ENCODE results near the gene OSTC. TPM values are rescaled to one million over a fixed set of nuclear protein-coding genes. Genes with fewer than 3 reads are reported as not detected.

The OSTC gene
- polyA plus RNA-seq (2012; ENCODE audit: insufficient read length, low read depth), result 127 TPM

GRCh38 chr4:108650212-108651013 lies at the start of gene OSTC:
Gene OSTC, plus strand, starts transcription at chr4:108650599. Its CDS starts 57 bp downstream, at chr4:108650656.
- no peak for TF ChIP-seq REST (IDR thresholded peaks at IDR 0.05; ENCODE audit: insufficient read depth in 1 of 2, low read depth in 2 of 2, low read length in 2 of 2)
- TF ChIP-seq TAF1 (IDR thresholded peaks at IDR 0.05; ENCODE audit: borderline replicate concordance, insufficient read depth, low read length), result peak; percentile 86; the same call in 1 of the 2 replicates
- no peak for TF ChIP-seq FOXP2 (optimal IDR thresholded peaks at IDR 0.05; ENCODE audit: borderline replicate concordance, extremely low read depth, extremely low read length, insufficient read depth)
- TF ChIP-seq SIN3A (IDR thresholded peaks at IDR 0.05; ENCODE audit: borderline replicate concordance, insufficient read depth, low read length), result peak; percentile 86; the same call in 1 of the 2 replicates
- peak; percentile 89 for TF ChIP-seq POLR2AphosphoS5 (IDR thresholded peaks at IDR 0.05; ENCODE audit: low read depth, low read length)

GRCh38 chr4:108601106-108601505 lies 49.3 kb upstream of the OSTC start:
- no peak for TF ChIP-seq POLR2AphosphoS5 (IDR thresholded peaks at IDR 0.05; ENCODE audit: low read depth, low read length)
- TF ChIP-seq FOXP2 (optimal IDR thresholded peaks at IDR 0.05; ENCODE audit: borderline replicate concordance, extremely low read depth, extremely low read length, insufficient read depth), result no peak
- TF ChIP-seq REST (IDR thresholded peaks at IDR 0.05; ENCODE audit: insufficient read depth in 1 of 2, low read depth in 2 of 2, low read length in 2 of 2), result no peak
- TF ChIP-seq SIN3A (IDR thresholded peaks at IDR 0.05; ENCODE audit: borderline replicate concordance, insufficient read depth, low read length), result no peak
- TF ChIP-seq TAF1 (IDR thresholded peaks at IDR 0.05; ENCODE audit: borderline replicate concordance, insufficient read depth, low read length), result no peak

GRCh38 chr4:108601532-108601931 lies 48.9 kb upstream of the OSTC start:
- TF ChIP-seq FOXP2 (optimal IDR thresholded peaks at IDR 0.05; ENCODE audit: borderline replicate concordance, extremely low read depth, extremely low read length, insufficient read depth) (no peak), TAF1 (IDR thresholded peaks at IDR 0.05; ENCODE audit: borderline replicate concordance, insufficient read depth, low read length) (no peak), POLR2AphosphoS5 (IDR thresholded peaks at IDR 0.05; ENCODE audit: low read depth, low read length) (no peak), REST (IDR thresholded peaks at IDR 0.05; ENCODE audit: insufficient read depth in 1 of 2, low read depth in 2 of 2, low read length in 2 of 2) (no peak), SIN3A (IDR thresholded peaks at IDR 0.05; ENCODE audit: borderline replicate concordance, insufficient read depth, low read length) (no peak)

- TF ChIP-seq SIN3A (IDR thresholded peaks at IDR 0.05; ENCODE audit: borderline replicate concordance, insufficient read depth, low read length) (no peak), FOXP2 (optimal IDR thresholded peaks at IDR 0.05; ENCODE audit: borderline replicate concordance, extremely low read depth, extremely low read length, insufficient read depth) (no peak), REST (IDR thresholded peaks at IDR 0.05; ENCODE audit: insufficient read depth in 1 of 2, low read depth in 2 of 2, low read length in 2 of 2) (no peak), POLR2AphosphoS5 (IDR thresholded peaks at IDR 0.05; ENCODE audit: low read depth, low read length) (no peak)
These were observed 48.2 kb upstream of the OSTC start for GRCh38 chr4:108602163-108602562.

Measured in PFSK-1 (cell line).